Panc1 (cell line): ENCODE measurements around the gene SLC46A1. TPM values are rescaled to one million over a fixed set of nuclear protein-coding genes. Genes with fewer than 3 reads are reported as not detected.

Experiments
- ATAC-seq: fragments of 200-7000 bp; cut with Tn5 transposase; 2 replicates; pipeline ENCODE4 v1.9.1; 2020; ENCODE audit warnings: mild to moderate bottlenecking, moderate library complexity
- BruUV-seq: library from RNA; stranded (reverse); fragments of 400-500 nt; replicated peaks from 2 replicates; lab custom pipeline; 2021; lab: Mats Ljungman, UMichigan
- CTCF ChIA-PET: fragments of 300-600 bp; sonication (Branson Sonifier 250); formaldehyde crosslinking; loops from one replicate; lab custom pipeline; 2022; ENCODE audit warnings: antibody characterized with exemption; lab: Charles Lee
- POLR2A ChIA-PET: fragments of 300-600 bp; sonication (Branson Sonifier 250); formaldehyde crosslinking; loops from one replicate; lab custom pipeline; 2022; ENCODE audit warnings: antibody characterized with exemption; lab: Charles Lee
- DNase-seq: peaks from one replicate; pipeline ENCODE4 v3.0.0-alpha.2; 2010; ENCODE audit warnings: low read depth, low spot score
- H3K27ac ChIP-seq: 2 replicates; pipeline ENCODE4 v1.5.1; 2011; ENCODE audit warnings: mild to moderate bottlenecking, low read length, inconsistent platforms
- H3K27me3 ChIP-seq: fragments of 200-500 bp; sonication (Bioruptor generic); 2 replicates; pipeline ENCODE4 v1.6.0; 2014; ENCODE audit warnings: low read length, inconsistent platforms; ENCODE audit not compliant: control insufficient read depth, insufficient read depth
- H3K36me3 ChIP-seq: fragments of 200-500 bp; sonication (Bioruptor generic); 2 replicates; pipeline ENCODE4 v1.5.1; 2014; ENCODE audit warnings: inconsistent platforms, mild to moderate bottlenecking, low read length, moderate library complexity; ENCODE audit not compliant: control insufficient read depth, insufficient read depth
- H3K4me1 ChIP-seq: 2 replicates; pipeline ENCODE4 v1.5.1; 2011; ENCODE audit warnings: inconsistent platforms, mild to moderate bottlenecking, low read length, moderate library complexity; ENCODE audit not compliant: control insufficient read depth, insufficient read depth
- H3K4me3 ChIP-seq, 2 experiments: 2 replicates each; pipeline ENCODE4 v1.5.1; 2011 to 2012; ENCODE audit warnings: low read depth in 2 of 2, low read length in 2 of 2, mild to moderate bottlenecking in 2 of 2, inconsistent platforms in 1 of 2, moderate library complexity in 1 of 2
- H3K9me3 ChIP-seq: fragments of 200-500 bp; sonication (Bioruptor generic); 2 replicates; pipeline ENCODE4 v1.5.1; 2014; ENCODE audit warnings: low read depth, mild to moderate bottlenecking, inconsistent platforms, low read length, moderate library complexity; ENCODE audit not compliant: control insufficient read depth, insufficient read depth
- POLR2AphosphoS5 ChIP-seq: IDR thresholded peaks from 2 replicates; pipeline ENCODE4 v1.6.1; 2012; ENCODE audit warnings: mild to moderate bottlenecking, low read depth, low read length, moderate library complexity
- SIN3A ChIP-seq: IDR thresholded peaks from 2 replicates; pipeline ENCODE4 v1.6.1; 2012; ENCODE audit warnings: low read depth, mild to moderate bottlenecking, low read length, moderate library complexity, borderline replicate concordance; ENCODE audit not compliant: insufficient read depth
- TCF7L2 ChIP-seq: IDR thresholded peaks from 2 replicates; pipeline ENCODE4 v1.6.1; 2011; ENCODE audit warnings: mild to moderate bottlenecking, low read depth, low read length, inconsistent platforms
- in situ Hi-C: cut with HindIII; loops from 2 replicates; pipeline ENCODE4 v1.10.0; 2016; ENCODE audit warnings: low sequenced_read_pairs, low pct_unique_long_range_greater_than_20kb
- intact Hi-C: fragments of 100-400 bp; cut with micrococcal nuclease; formaldehyde crosslinking; loops from one replicate; pipeline ENCODE4 v1.10.0; 2022; ENCODE audit not compliant: unreplicated experiment
- total RNA-seq: library from RNA; stranded (reverse); gene quantifications from one replicate; pipeline ENCODE4 v1.2.1, GENCODE V29; 2021; ENCODE audit not compliant: unreplicated experiment
- TF ChIP-seq, protein P1 (sequence below): fragments of 450-650 bp; IDR thresholded peaks from 2 replicates; pipeline ENCODE4 v1.5.1; 2017; ENCODE audit warnings: mild to moderate bottlenecking
- TF ChIP-seq, protein P2 (sequence below), 2 experiments: IDR thresholded peaks; 2 replicates each; pipeline ENCODE4 v1.6.1; 2011 to 2012; ENCODE audit warnings: low read depth in 2 of 2, control low read depth in 1 of 2, low read length in 1 of 2, mild to moderate bottlenecking in 1 of 2, moderate library complexity in 1 of 2; ENCODE audit not compliant: insufficient read depth in 1 of 2

Gene SLC46A1
- total RNA-seq, 1 experiment from 2014 or later = 16.9 TPM

DNA sequence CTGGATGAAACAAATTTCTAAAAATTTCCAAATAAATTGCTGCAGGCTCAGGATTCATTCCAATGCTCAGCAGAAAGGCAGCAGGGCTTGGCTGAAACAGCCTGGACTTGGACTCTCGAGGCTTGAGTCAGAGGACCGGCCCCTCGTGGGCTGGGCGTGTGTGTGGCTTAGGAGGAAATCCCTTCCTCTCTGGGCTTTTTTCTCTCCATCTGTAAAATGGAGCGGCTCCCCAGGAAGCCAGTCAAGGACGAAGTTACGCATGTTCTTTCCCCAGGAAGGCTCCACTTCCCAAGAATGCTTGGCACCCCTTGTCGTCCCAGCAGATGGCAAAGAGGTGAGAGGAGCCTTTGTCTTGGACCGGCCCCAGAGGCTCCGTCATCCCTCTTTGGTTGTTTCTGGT is 13.5 kb downstream of the SLC46A1 start:
- CTCF ChIA-PET = no interaction called here
- no peak for ATAC-seq
- no TSS peak for BruUV-seq

DNA sequence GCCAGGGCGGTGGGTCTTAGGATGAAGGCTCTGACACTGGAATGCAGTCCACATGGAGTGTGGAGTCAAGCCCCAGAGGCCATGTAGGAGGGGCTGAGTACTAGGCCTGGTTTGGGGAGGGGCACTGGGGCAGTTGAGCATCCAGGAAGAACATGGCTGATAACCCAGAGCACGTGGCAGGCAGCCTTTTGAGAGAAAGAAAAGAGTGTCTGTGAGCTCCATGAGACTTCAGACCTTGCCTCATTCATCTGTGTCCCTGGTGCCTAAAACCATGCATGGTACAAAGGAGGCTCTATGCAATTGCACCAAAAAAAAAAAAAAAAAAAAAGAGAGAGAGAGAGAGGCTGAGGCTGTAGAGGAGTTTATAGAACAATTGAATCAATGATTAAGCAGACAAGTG is 14.6 kb downstream of the SLC46A1 start:
- no peak overlapping the region for H3K27ac ChIP-seq
- CTCF ChIA-PET = no interaction called here
- TF ChIP-seq, protein P1, sequence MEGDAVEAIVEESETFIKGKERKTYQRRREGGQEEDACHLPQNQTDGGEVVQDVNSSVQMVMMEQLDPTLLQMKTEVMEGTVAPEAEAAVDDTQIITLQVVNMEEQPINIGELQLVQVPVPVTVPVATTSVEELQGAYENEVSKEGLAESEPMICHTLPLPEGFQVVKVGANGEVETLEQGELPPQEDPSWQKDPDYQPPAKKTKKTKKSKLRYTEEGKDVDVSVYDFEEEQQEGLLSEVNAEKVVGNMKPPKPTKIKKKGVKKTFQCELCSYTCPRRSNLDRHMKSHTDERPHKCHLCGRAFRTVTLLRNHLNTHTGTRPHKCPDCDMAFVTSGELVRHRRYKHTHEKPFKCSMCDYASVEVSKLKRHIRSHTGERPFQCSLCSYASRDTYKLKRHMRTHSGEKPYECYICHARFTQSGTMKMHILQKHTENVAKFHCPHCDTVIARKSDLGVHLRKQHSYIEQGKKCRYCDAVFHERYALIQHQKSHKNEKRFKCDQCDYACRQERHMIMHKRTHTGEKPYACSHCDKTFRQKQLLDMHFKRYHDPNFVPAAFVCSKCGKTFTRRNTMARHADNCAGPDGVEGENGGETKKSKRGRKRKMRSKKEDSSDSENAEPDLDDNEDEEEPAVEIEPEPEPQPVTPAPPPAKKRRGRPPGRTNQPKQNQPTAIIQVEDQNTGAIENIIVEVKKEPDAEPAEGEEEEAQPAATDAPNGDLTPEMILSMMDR = no peak
- TF ChIP-seq POLR2AphosphoS5 = no peak
- TF ChIP-seq TCF7L2 = no peak
- TF ChIP-seq, protein P2, sequence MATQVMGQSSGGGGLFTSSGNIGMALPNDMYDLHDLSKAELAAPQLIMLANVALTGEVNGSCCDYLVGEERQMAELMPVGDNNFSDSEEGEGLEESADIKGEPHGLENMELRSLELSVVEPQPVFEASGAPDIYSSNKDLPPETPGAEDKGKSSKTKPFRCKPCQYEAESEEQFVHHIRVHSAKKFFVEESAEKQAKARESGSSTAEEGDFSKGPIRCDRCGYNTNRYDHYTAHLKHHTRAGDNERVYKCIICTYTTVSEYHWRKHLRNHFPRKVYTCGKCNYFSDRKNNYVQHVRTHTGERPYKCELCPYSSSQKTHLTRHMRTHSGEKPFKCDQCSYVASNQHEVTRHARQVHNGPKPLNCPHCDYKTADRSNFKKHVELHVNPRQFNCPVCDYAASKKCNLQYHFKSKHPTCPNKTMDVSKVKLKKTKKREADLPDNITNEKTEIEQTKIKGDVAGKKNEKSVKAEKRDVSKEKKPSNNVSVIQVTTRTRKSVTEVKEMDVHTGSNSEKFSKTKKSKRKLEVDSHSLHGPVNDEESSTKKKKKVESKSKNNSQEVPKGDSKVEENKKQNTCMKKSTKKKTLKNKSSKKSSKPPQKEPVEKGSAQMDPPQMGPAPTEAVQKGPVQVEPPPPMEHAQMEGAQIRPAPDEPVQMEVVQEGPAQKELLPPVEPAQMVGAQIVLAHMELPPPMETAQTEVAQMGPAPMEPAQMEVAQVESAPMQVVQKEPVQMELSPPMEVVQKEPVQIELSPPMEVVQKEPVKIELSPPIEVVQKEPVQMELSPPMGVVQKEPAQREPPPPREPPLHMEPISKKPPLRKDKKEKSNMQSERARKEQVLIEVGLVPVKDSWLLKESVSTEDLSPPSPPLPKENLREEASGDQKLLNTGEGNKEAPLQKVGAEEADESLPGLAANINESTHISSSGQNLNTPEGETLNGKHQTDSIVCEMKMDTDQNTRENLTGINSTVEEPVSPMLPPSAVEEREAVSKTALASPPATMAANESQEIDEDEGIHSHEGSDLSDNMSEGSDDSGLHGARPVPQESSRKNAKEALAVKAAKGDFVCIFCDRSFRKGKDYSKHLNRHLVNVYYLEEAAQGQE (IDR thresholded peaks at IDR 0.05; ENCODE audit: insufficient read depth in 1 of 2, low read depth in 2 of 2, low read length in 1 of 2) = no peak
- TF ChIP-seq SIN3A = no peak
- H3K36me3 ChIP-seq = no peaks in the 10 kb centered on the region
- in situ Hi-C loops (no loop called here), intact Hi-C loops (no loop called here)
- H3K4me1 ChIP-seq = no peaks in the 10 kb centered on the region
- no peaks in the 10 kb centered on the region for H3K9me3 ChIP-seq
- no TSS peak for BruUV-seq
- DNase-seq (no peak), ATAC-seq (no peak)
- no peaks in the 10 kb centered on the region for H3K27me3 ChIP-seq
- POLR2A ChIA-PET = no interaction called here
- H3K4me3 ChIP-seq = no peak overlapping the region

More for the DNA sequence above, 13.5 kb downstream of the SLC46A1 start:
- Histone ChIP-seq H3K9me3 (no peaks in the 10 kb centered on the region), H3K4me3 (no peak overlapping the region), H3K4me1 (no peaks in the 10 kb centered on the region), H3K27ac (no peak overlapping the region), H3K27me3 (no peaks in the 10 kb centered on the region), H3K36me3 (no peaks in the 10 kb centered on the region)
- intact Hi-C loops (no loop called here), in situ Hi-C loops (no loop called here)
- DNase-seq = no peak
- TF ChIP-seq POLR2AphosphoS5 (no peak), TCF7L2 (no peak), SIN3A (no peak)
- TF ChIP-seq, protein P2 (IDR thresholded peaks at IDR 0.05; ENCODE audit: insufficient read depth in 1 of 2, low read depth in 2 of 2, low read length in 1 of 2) = no peak
- TF ChIP-seq, protein P1 = no peak
- POLR2A ChIA-PET = no interaction called here
